ENCODE results near the gene FUOM.
"Not testable (repeated sequence)": the region's sequence is repeated elsewhere in the genome, so short reads cannot be mapped to it uniquely, and the experiment has no call there.

GRCh38 chr10:133376183-133376582 lies 18.4 kb upstream of the FUOM start:
- TF ChIP-seq, protein P1, sequence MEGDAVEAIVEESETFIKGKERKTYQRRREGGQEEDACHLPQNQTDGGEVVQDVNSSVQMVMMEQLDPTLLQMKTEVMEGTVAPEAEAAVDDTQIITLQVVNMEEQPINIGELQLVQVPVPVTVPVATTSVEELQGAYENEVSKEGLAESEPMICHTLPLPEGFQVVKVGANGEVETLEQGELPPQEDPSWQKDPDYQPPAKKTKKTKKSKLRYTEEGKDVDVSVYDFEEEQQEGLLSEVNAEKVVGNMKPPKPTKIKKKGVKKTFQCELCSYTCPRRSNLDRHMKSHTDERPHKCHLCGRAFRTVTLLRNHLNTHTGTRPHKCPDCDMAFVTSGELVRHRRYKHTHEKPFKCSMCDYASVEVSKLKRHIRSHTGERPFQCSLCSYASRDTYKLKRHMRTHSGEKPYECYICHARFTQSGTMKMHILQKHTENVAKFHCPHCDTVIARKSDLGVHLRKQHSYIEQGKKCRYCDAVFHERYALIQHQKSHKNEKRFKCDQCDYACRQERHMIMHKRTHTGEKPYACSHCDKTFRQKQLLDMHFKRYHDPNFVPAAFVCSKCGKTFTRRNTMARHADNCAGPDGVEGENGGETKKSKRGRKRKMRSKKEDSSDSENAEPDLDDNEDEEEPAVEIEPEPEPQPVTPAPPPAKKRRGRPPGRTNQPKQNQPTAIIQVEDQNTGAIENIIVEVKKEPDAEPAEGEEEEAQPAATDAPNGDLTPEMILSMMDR (IDR thresholded peaks at IDR 0.05) = not testable (repeated sequence)
- TF ChIP-seq POLR2A (IDR thresholded peaks at IDR 0.05) = not testable (repeated sequence)

Data from uterus (tissue), 2 donors.